HepG2 (cell line): Measurements from ENCODE around the gene COX6A2. TPM values are rescaled to one million over a fixed set of nuclear protein-coding genes. Genes with fewer than 3 reads are reported as not detected.

ENCODE experiments used
- ATAC-seq: fragments of 200-7000 bp; cut with Tn5 transposase; 3 replicates; pipeline ENCODE4 v1.9.1; 2020; ENCODE audit warnings: mild to moderate bottlenecking, moderate library complexity
- BruUV-seq: library from RNA; stranded (reverse); fragments of 400-500 nt; replicated peaks from 2 replicates; lab custom pipeline; 2021; lab: Mats Ljungman, UMichigan
- CTCF ChIA-PET: fragments of 300-600 bp; formaldehyde crosslinking; extraction: SDS; loops from one replicate; lab custom pipeline; 2021; ENCODE audit warnings: low total read pairs, inconsistent platforms, low intra/inter-chr PET ratio; lab: Yijun Ruan, JAX
- POLR2A ChIA-PET: fragments of 350-600 bp; sonication (Branson Sonifier 250); formaldehyde crosslinking; loops from one replicate; lab custom pipeline; 2020; ENCODE audit warnings: antibody characterized with exemption, inconsistent platforms; lab: Yijun Ruan, JAX
- DNase-seq: peaks from one replicate; pipeline ENCODE4 v3.0.0-alpha.2; 2015; ENCODE audit warnings: low spot score
- FAIRE-seq: peaks from 3 replicates; lab custom pipeline; 2011; peaks lifted over from hg19 to GRCh38; lab: Jason Lieb, UNC
- H2AFZ ChIP-seq: one replicate; pipeline ENCODE4 v1.6.1; 2011; ENCODE audit warnings: low read length, inconsistent platforms
- H3K27ac ChIP-seq: fragments of 300-600 bp; 3 replicates; pipeline ENCODE4 v1.8.0; 2011; ENCODE audit warnings: mixed run types, mild to moderate bottlenecking, mixed read lengths, low read length, inconsistent platforms; ENCODE audit not compliant: insufficient read depth; ENCODE audit errors: extremely low read length
- H3K27me3 ChIP-seq, 2 experiments: fragments of 200-600 bp in 1 of 2; 2 replicates in 1 of 2; 3 replicates in 1 of 2; pipeline versions ENCODE4 v1.6.0 to v1.8.0; 2011; ENCODE audit warnings: low read length in 2 of 2, mild to moderate bottlenecking in 2 of 2, moderate library complexity in 2 of 2, inconsistent platforms in 1 of 2; ENCODE audit not compliant: insufficient read depth in 2 of 2, control insufficient read depth in 1 of 2
- H3K36me3 ChIP-seq, 2 experiments: fragments of 200-600 bp in 1 of 2; replicated peaks in 1 of 2; 2 replicates in 1 of 2; 3 replicates in 1 of 2; pipeline versions ENCODE4 v1.5.1 to v1.8.0; 2011; ENCODE audit warnings: low read length in 2 of 2, inconsistent platforms in 1 of 2; ENCODE audit not compliant: insufficient read depth in 2 of 2, control insufficient read depth in 1 of 2
- H3K4me1 ChIP-seq: 2 replicates; pipeline ENCODE4 v1.5.1; 2012; ENCODE audit warnings: low read length, inconsistent platforms; ENCODE audit not compliant: insufficient read depth
- H3K4me2 ChIP-seq: 2 replicates; pipeline ENCODE4 v1.6.0; 2011; ENCODE audit warnings: low read depth, low read length, inconsistent platforms
- H3K4me3 ChIP-seq, 3 experiments: fragments of 200-600 bp in 1 of 3; sonication (generic), shearing (Covaris generic) in 1 of 3; replicated peaks in 1 of 3; 2 replicates each; pipeline ENCODE4 v1.5.1; 2011 to 2016; ENCODE audit warnings: low read length in 3 of 3, inconsistent platforms in 2 of 3, low read depth in 2 of 3, mild to moderate bottlenecking in 2 of 3, control low read depth in 1 of 3, mixed read lengths in 1 of 3; ENCODE audit not compliant: insufficient read depth in 1 of 3
- H3K79me2 ChIP-seq: one replicate; pipeline ENCODE4 v1.6.1; 2011; ENCODE audit warnings: low read length, inconsistent platforms; ENCODE audit not compliant: insufficient read depth
- H3K9ac ChIP-seq: 2 replicates; pipeline ENCODE4 v1.6.0; 2011; ENCODE audit warnings: mild to moderate bottlenecking, low read depth, low read length, inconsistent platforms; ENCODE audit not compliant: insufficient read depth
- H3K9me3 ChIP-seq: 2 replicates; pipeline ENCODE4 v1.5.1; 2012; ENCODE audit warnings: mild to moderate bottlenecking, low read length
- H4K20me1 ChIP-seq: 2 replicates; pipeline ENCODE4 v1.6.0; 2011; ENCODE audit warnings: inconsistent platforms, mild to moderate bottlenecking, low read length, moderate library complexity; ENCODE audit not compliant: insufficient read depth
- ETV5 ChIP-seq: IDR thresholded peaks from 2 replicates; pipeline ENCODE4 v1.6.1; 2018; ENCODE audit warnings: missing biosample characterization, missing genetic modification reagents, inconsistent platforms, borderline replicate concordance
- ZNF318 ChIP-seq: sonication (generic); formaldehyde crosslinking; IDR thresholded peaks from 2 replicates; pipeline ENCODE4 v1.4.0; 2020; ENCODE audit warnings: mild to moderate bottlenecking, missing genetic modification reagents
- ZNF687 ChIP-seq: sonication (generic); formaldehyde crosslinking; IDR thresholded peaks from 2 replicates; pipeline ENCODE4 v1.5.1; 2020; ENCODE audit warnings: mild to moderate bottlenecking, missing genetic modification reagents, moderate library complexity
- WGBS: methylation state at CpG from one replicate; pipeline ENCODE4 v1.1.6; 2017; ENCODE audit warnings: low lambda C conversion rate; 5-methylcytosine and 5-hydroxymethylcytosine counted together
- in situ Hi-C: cut with HindIII; loops from 2 replicates; pipeline ENCODE4 v1.10.0; 2017; ENCODE audit warnings: low pct_unique_long_range_greater_than_20kb; ENCODE audit not compliant: extremely low pct_ligation_motif_present
- intact Hi-C: fragments of 100-400 bp; cut with micrococcal nuclease; formaldehyde crosslinking; loops from one replicate; pipeline ENCODE4 v1.10.0; 2022; ENCODE audit not compliant: unreplicated experiment
- polyA plus RNA-seq, 8 experiments: library from polyadenylated mRNA; depleted of rRNA in 3 of 8; stranded (reverse) in 7 of 8; unstranded in 1 of 8; fragments of >200 nt; fragmentation: Illumina TruSeq in 4 of 8; extraction: Trizol in 4 of 8; gene quantifications; 2 replicates each; pipeline versions ENCODE4 v1.2.1 to v1.2.3, GENCODE V29; 2011 to 2016; ENCODE audit warnings: low read depth in 4 of 8, missing spikeins in 1 of 8, mixed read lengths in 1 of 8; ENCODE audit not compliant: insufficient read depth in 1 of 8
- total RNA-seq, 5 experiments: library from RNA; depleted of rRNA; stranded (reverse); fragments of >200 nt; fragmentation: Illumina TruSeq; extraction: Trizol; gene quantifications; 2 replicates each; pipeline ENCODE4 v1.2.3, GENCODE V29; 2016; ENCODE audit warnings: low read depth in 1 of 5

The COX6A2 gene
- total and polyA plus RNA-seq, 2 of the 13 experiments (the other 11 are each of a cell fraction or from before 2014, with no cell fraction given) = not detected

DNA sequence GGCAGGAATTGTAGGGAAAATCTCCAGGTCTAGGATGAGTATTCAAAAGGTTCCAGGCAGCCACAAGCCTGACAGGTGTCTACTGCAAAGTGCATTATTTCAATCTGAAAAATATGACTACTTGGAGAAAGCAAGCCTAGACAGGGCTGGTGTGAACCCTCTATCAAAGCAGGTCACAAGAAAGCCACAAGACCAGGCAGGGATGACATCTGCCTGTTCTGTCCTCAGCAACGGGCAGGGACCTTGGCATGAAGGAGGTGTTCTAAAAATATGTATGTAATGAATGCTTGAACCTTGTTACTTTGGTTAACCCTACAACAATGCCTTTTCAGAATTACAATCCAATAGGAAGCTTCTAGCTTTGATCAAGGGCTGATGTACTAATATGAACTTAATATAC, 1.2 kb upstream of the COX6A2 start:
- ChIA-PET CTCF (no interaction called here), POLR2A (interaction anchor here (1.2 kb wide), 1 partner anchor 11 kb away, joined by 3 read pairs; no protein-coding TSS in a partner anchor)
- H2AFZ ChIP-seq = no peak overlapping the region
- H3K27me3 ChIP-seq = peaks cover 0 to 7% of the 10 kb centered on the region in 2 experiments; a peak in 1 of 5 replicates
- no peaks in the 10 kb centered on the region for H3K4me1 ChIP-seq
- ATAC-seq = no peak
- WGBS = 0% methylated on average over 1 of the region's 1 CpG
- no peak for TF ChIP-seq ZNF687 (CRISPR knock-in tag)
- TF ChIP-seq ZNF318 (CRISPR knock-in tag) = no peak
- TF ChIP-seq ETV5 = no peak
- no peak overlapping the region for H3K9ac ChIP-seq
- in situ Hi-C loops = loop anchor here (25.0 kb wide), 1 partner anchor 217 kb away; the partner anchor contains the start of genes PYCARD, PYDC1 and TRIM72
- no peaks in the 10 kb centered on the region for H3K36me3 ChIP-seq
- no peaks in the 10 kb centered on the region for H4K20me1 ChIP-seq
- H3K4me3 ChIP-seq = no peak overlapping the region
- no peaks in the 10 kb centered on the region for H3K79me2 ChIP-seq
- intact Hi-C loops = no loop called here
- no peak for DNase-seq
- no peak for FAIRE-seq
- no TSS peak for BruUV-seq
- H3K4me2 ChIP-seq = no peak overlapping the region
- no peaks in the 10 kb centered on the region for H3K9me3 ChIP-seq
- H3K27ac ChIP-seq = no peak overlapping the region
